GM12878 (cell line): ENCODE measurements around the gene RUNDC1.

Source experiments
- ASH2L ChIP-seq: fragments of 300-600, 200-600 bp; sonication (generic); IDR thresholded peaks from 2 replicates; pipeline ENCODE4 v1.6.1; 2017; ENCODE audit warnings: low read depth, mild to moderate bottlenecking, borderline replicate concordance
- EZH2 ChIP-seq: IDR thresholded peaks from 2 replicates; pipeline ENCODE4 v1.6.1; 2012; ENCODE audit warnings: low read depth, mild to moderate bottlenecking, control low read depth, inconsistent platforms, low read length, borderline replicate concordance; ENCODE audit not compliant: control insufficient read depth

DNA sequence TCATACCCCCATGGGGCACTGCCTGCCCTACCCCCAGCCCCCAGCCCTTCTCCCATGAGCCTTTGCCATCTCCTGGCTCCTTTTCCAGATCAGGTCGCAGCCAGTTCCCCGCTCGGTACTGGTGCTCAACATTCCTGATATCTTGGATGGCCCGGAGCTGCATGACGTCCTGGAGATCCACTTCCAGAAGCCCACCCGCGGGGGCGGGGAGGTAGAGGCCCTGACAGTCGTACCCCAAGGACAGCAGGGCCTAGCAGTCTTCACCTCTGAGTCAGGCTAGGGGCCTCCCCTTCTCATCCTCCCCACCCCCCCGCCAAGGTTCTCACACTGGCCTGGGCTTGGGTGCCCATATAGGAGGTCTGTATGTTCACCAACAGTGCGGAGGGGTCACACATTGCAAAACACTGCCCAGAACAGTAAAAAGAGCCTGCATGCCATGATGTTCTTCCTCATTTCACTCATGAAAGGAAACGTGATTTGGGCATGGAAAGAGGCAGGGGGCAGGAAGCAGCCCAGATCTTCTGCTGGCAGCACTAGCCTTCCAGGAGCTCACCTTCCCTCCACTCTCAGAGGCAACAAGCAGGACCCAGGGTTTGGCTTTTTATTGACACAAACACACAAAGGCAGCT is 33.8 kb downstream of the RUNDC1 start:
- no peak for TF ChIP-seq EZH2
- no peak for TF ChIP-seq ASH2L
